Pulmonary artery endothelial cell (primary cell): Measurements from ENCODE around the gene SNCAIP. TPM values are rescaled to one million over a fixed set of nuclear protein-coding genes. Genes with fewer than 3 reads are reported as not detected.

Experiments
- DNase-seq: peaks from one replicate; pipeline ENCODE4 v3.0.0-alpha.2; 2011; ENCODE audit warnings: low read depth, low spot score
- total RNA-seq: library from RNA; depleted of rRNA; stranded (reverse); fragments of >200 nt; gene quantifications from 2 replicates; pipeline ENCODE4 v1.2.3, GENCODE V29; 2014

Gene SNCAIP
- total RNA-seq, 1 donor from 2014 or later, result 8.9 TPM

DNA sequence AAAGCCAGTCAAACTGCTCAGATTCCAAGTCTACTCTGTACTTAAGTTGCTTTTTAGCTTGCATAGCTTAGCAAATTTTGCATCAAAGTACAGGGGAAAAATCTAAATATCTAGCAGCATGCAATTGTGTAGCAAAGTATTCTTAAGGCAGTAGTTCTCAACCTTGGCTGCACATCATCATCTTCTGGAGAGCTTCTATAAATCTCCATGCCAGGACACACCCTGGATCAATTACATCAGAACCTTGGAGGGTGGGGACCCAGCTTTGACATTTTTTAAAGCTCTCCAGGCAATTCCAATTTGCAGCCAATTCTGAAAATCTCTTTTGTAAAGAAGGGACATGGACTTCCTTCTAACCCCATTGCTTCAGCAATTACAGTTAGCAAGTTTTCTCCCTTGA lies 187.5 kb downstream of the SNCAIP start:
- DNase-seq, result no peak

DNA sequence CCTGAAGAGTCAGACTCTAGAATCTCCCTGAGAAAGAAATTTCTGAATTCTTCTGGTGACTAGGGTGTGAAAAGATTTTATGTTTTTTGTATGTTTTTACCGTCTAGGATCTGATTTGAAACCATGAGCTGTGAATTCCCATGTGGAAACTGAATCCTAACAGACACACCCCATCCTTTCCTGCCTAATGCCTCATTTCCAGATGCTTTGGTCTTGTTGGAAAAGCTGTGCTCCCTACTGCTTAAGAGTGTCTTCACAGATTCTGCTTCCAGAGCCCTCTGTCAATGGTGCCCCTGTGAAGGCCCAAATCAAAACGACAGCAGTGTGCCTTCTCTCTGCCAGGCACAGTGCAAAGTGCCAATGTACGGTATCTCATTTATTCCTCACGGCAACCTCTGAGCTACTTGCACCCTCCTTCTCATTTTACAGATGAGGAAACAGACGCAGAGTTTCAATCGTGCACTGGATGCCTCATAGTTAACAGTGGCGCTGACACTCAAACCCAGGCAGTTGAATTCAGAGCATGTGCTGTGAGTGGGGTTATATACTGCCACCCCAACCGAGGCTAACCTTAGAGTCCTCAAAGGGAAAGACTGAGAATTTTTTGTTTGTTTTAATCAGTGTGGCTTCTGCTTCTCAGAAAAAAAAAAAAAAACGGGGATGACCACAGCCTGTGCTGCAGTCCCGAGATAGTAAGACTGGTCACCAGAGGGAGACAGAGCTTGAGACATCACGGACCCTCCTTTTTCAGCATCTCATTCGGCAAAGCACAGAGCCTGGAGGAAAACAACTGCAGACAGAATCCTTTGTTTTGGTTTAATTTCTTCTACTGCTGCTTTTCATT lies 188.4 kb downstream of the SNCAIP start:
- DNase-seq, result no peak

DNA sequence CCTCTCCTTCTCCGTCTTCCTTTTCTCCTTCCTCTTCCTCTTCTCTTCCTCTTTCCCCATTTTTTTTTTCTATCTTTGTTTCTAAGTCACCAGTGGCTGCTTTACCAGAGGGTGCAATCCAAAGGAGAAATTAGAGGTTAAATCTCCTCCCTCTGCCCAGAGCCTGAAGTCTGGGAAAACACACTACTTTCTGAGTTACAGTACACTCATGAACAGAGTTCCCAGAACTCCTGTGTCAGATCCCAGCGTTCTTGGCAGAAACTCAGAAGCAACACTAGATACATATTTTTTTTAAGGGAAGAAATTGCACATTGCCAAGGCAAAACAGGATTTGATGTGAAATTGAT lies 189.0 kb downstream of the SNCAIP start:
- DNase-seq, result no peak

DNA sequence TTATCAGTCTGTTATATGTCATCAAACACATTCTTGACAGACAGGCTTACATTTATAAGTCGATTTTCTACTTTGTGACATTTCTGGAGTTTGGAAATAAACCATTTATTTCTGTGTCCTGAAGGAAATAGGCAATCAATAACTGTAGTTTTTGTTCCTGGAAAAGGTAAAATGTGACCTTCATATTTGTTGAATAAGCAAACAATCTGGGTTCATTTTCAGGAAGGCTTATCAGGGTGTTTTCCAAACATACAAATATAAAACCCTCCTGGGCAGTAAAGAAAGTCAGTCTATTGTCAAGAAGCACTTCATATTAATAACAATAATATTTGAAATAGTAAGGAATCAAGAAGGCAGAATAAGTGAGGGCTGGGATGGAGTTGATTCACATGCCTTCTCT lies 195.0 kb downstream of the SNCAIP start:
- no peak for DNase-seq

DNA sequence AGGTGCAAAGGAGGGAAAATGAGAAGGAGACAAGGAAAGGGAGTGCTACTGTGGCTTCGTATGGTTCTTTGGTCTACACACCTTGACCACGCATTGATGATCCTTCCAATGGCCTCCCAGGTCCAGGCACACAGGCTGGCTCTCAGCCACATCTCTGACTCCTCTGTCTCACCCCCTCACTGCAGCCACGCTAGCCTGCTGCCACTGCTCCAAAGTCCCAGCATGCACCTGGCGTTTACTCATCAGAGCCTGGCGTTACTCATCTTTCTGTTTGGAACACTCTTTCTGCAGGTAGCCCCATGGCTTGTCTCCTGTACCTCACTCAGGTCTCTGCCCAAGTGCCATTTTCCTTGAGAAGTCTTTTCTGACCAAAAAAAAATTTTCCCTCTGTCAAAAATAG lies 195.5 kb downstream of the SNCAIP start:
- no peak for DNase-seq

DNA sequence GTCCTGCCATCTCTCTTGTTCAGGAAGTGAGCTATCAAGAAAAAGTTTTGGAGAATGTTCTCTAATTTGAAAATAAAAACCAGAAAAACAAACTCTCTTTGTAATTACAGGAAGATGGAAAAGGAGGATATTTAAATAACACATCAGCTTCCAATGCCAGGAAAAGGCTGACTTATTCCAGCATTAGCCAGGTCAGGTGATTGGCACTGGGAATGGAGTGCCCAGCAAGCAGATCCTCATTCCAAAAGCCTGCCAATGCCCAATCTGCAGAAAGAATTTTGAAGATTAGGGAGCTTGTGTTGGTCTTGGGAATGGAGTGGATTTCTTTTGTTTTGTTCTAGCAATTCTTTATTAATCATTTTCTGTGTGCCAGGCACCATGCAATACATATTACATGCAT lies 196.6 kb downstream of the SNCAIP start:
- no peak for DNase-seq

Other genes with a start within 250 kb of the SNCAIP start
- gene LOX, start 234.0 kb upstream of the SNCAIP start, total RNA-seq, result 25.5 and 36.9 TPM in 2 replicates
- 0.07 TPM in 2 replicates for gene ZNF474, start 182.7 kb upstream of the SNCAIP start, total RNA-seq